HG02840 (cell line): Measurements from ENCODE around the gene ZNF737.
"Not testable (repeated sequence)": the region's sequence is repeated elsewhere in the genome, so short reads cannot be mapped to it uniquely, and the experiment has no call there.

Experiments
- ATAC-seq: cut with Tn5 transposase; IDR thresholded peaks from one replicate; pipeline ENCODE4 v1.9.1; 2021; ENCODE audit warnings: mild to moderate bottlenecking, moderate library complexity, moderate number of reproducible peaks; ENCODE audit not compliant: unreplicated experiment, low FRiP score

ZNF737 gene

DNA sequence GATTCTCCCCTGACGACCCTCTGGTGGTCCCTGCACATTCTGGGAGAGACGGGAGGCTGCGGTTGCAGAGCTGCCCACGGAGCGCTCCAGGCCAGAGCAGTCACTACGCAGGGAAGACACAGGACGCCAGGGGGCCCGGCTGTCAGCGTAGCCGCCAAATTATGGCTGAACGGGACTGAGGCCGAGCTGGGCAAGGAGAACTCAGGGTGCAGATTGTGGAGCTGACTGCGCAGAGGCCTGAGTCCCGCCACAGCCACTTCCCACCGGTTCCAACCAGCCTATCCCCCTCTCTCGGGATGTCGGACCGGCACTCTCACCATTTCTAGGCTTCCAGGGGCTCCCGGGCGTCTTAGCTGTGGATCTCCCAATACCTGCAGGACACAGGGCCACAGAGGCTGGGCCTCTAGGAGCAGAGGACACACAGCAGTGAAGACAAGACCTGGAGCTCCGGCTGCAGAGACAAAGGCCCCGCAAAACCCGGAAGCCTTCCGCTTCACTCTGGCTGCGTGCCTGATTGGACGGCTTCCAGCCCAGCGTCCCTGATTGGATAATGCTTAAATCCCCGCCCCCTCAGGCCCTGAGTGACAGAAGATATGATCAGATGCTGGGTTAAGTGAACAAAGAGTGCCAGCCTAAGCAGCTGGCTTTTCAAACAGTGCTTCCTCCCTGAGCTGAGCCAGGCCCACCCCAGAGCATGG is at the start of gene ZNF737:
TSS of gene ZNF737 (minus strand) at position 461 of the 698 bp plus-strand sequence. CDS start at position 320, 141 bp downstream.
- peak; percentile 81 for ATAC-seq

DNA sequence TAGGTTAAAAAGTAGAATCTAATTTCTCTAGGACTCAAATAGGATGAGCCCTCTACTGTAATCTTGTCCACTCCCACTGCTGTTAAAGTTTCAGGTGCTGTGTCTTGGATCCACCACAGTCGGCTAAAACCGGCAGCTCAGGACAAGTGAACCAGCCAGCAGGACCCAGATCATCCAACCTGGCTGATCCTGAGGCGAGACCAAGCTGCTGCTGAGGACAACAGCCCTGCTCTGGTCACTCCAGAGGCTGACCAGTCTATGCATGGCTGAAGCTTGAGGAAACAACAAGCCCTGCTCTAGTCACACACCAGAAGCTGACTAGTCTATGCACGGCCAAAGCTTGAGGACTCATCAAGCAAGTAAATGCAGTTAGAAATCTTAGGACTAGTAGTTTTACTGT is 49.4 kb upstream of the ZNF737 start:
- ATAC-seq: not testable (repeated sequence)

DNA sequence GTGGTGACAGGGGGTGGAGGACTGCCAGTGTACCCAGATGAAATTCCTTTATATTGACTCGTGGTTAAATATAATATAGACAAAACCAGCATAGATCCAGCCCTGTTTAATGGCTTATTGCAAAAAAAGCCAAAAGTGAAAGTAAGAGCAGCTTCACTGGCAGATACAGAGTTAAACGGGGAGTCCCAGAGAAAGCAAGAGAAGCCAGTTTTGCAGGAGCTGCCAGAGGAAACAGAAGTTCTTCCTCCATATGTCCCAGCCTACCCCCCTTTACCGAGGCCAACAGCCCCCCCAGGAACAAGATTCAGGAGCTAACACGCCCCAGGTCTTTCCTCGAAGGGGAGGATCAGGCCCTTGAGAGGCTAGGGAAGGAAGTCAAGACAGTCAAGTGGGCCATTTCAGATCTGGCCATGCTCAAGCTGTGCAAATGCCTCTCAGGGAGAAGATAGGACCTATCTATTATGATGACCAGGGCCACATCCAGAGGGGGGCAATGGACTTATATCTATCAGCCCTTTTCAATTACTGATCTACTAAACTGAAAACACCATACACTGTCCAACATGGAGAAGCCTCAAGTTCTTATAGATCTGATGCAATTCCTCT is 47.2 kb upstream of the ZNF737 start:
- ATAC-seq: no peak

DNA sequence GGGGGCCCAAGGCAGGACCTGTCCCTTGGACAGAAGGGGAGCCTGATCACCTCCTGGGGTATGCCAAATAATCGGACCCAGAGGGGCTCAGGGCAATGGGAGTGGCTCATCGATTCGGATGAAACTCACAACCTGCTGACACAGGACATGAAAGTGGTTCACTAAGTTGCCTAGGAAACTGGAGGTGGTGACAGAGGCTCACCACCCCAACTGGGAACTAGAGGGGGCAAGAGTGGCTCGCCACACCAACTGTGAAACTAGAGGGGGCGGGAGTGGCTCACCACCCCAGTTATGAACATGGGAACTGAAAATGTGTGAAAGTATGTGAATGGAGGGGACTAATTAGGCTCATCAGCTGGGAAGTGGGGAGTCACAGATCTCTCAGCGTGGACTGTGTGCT is 46.3 kb upstream of the ZNF737 start:
- ATAC-seq: no peak

DNA sequence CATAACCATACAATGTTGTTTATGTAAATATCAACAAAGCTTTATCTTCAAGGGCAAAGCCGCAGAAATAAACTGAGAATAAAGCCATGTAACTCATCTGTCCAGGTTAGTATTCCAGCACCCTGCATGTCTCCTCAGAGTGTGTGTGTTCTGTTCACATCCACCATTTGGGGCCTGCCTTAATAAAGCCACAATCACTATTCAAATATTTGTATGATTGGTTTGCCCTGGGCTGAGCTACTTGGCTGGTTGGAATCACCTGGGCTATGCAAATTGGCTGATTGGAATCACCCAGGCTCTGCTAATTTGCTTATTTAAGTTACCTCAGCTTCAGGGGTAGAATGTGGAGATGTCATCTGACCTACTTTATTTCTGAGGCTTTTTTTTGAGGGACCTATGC is 42.4 kb upstream of the ZNF737 start:
- no peak for ATAC-seq

DNA sequence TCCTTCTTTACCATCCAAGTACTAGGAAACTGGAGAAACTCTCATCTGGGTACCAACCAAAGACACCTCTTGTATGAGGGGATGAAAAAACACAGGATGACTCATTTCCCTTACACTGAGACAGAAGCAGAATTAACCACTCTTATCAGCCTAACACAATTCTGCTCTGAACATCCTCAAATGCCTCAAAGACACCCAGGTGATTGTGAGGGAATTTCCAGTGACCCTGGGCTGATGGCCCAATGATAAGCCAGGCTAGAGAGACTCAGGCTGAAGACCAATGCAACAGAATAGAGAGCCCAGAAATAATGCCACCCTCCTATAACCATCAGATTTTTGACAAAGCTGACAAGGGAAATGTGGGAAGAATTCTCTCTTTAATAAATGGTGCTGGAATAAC is 7.0 kb downstream of the ZNF737 start:
- ATAC-seq: no peak

DNA sequence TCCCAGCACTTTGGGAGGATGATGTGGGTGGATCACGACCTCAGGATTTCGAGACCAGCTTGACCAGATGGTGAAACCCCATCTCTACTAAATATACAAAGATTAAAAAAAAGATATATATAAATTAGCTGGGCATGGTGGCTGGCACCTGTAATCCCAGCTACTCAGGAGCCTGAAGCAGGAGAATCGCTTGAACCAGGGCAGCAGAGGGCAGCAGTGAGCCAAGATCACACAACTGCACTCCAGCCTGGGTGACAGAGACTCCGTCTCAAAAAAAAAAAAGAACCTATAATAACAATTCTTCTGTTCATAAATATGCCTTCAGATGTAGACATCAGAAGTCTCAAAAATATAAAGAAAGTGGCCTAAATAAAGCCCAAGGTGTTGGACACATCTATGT is 7.6 kb downstream of the ZNF737 start:
- no peak for ATAC-seq

DNA sequence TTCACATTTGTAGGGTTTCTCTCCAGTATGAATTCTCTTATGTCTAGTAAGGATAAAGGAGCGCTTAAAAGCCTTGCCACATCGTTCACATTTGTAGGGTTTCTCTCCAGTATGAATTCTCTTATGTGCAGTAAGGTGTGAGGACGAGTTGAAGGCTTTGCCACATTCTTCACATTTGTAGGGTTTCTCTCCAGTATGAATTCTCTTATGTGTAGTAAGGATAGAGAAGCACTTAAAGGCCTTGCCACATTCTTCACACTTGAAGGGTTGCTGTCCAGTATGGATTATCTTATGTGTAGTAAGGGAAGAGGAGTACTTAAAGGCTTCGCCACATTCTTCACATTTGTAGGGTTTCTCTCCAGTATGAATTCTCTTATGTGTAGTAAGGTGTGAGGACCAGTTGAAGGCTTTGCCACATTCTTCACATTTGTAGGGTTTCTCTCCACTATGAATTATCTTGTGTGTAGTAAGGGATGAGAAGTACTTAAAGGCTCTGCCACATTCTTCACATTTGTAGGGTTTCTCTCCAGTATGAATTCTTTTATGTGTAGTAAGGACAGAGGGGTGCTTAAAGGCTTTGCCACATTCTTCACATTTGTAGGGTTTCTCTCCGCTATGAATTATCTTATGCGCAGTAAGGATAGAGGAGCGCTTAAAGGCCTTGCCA is 20.8 kb downstream of the ZNF737 start:
- ATAC-seq: not testable (repeated sequence)

DNA sequence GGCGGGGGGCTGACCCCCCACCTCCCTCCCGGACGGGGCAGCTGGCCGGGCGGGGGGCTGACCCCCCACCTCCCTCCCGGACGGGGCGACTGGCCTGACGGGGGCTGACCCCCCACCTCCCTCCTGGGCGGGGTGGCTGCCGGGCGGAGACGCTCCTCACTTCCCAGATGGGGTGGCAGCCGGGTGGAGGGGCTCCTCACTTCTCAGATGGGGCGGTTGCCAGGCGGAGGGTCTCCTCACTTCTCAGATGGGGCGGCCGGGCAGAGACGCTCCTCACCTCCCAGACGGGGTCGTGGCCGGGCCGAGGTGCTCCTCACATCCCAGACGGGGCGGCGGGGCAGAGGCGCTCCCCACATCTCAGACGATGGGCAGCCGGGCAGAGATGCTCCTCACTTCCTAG is 35.3 kb downstream of the ZNF737 start:
- not testable (repeated sequence) for ATAC-seq

DNA sequence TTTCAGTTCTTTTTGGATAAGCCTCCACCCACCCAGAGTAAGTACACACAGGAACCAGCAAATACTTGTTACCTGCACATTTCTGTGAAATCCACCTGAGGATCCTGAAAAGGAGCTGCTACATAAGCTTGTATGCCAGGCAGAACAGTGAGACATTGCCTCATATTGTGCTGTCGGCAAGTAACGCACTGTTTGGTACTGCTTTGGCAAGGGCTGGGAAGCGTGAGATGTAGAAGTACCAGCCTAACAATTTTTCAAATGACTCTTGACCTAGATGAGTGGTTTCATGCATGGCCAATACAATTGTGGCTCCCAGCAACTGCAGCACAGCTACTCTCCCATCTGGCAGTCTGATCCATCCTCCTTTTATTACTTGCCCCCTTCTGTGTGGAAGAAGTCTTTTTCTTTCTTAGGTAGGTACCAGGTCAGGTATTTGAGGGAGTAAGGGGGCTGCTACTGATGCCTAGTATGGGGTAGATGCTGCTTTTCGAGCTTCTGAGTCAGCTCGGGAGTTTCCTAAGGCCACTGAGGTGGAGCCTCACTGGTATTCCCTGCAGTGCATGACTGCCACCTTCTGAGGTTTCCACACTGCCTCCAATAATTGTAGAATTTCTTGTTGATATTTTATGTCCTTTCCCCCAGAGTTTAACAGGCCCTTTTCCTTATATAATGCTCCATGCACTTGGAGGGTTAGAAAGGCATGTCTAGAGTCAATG is 52.2 kb downstream of the ZNF737 start:
- ATAC-seq: no peak

DNA sequence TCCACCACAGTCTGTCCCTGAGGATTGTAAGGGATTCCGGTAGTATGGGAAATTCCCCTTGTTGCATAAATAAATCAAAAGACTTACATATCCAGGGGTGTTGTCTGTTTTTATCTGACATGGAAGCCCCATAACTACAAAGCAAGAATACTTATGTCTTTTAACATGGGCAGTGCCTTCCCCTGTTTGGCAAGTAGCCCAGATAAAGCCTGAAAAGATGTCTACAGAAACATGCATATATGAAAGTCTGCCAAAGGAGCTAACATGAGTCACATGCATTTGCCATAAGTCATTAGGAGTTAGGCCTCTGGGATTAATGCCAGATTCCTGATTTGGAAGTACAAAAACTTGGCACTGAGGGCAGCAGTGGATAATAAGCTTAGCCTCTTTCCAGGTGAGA is 62.1 kb downstream of the ZNF737 start:
- ATAC-seq: no peak
